ENCODE data around the gene CHCHD5. TPM values are rescaled to one million over a fixed set of nuclear protein-coding genes. Genes with fewer than 3 reads are reported as not detected.
A peak's percentile ranks its signal among the peaks of the same experiment; 100 is the strongest.

Gene CHCHD5
- total RNA-seq, 1 experiment from 2014 or later: 37.1 TPM

DNA sequence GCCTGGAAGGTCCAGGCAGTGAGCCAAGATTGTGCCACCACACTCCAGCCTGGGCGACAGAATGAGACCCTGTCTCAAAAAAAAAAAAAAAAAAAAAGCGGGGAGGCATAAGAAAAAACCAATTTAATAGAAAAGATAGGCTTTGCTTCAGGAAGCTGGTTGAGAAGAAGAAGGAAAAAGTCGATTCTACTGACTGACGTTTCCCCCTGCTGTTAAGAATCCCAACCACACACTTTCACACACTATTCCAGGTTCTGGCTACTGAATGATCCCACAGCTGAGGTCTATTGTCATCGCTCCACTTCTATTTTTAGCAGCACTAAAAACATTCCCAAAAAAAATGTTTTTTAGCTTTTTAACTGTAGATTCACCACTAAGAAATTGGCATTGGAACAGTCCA lies 6.7 kb upstream of the CHCHD5 start:
- DNase-seq (ENCODE audit: low spot score): peak; percentile 26
- ChIA-PET CTCF (interaction anchor here (0.6 to 0.8 kb wide), 3 partner anchors 45 to 361 kb away, joined by 3 to 7 read pairs (median 7); no protein-coding TSS in a partner anchor), POLR2A (ENCODE audit: low non-redundant PET) (interaction anchor here (0.7 kb wide), 1 partner anchor 17 kb away, joined by 6 read pairs; no protein-coding TSS in a partner anchor)
- no TSS peak for BruUV-seq (replicated peaks)
- H3K4me1 ChIP-seq (ENCODE audit: insufficient read depth, low read length, poor library complexity, severe bottlenecking): peaks cover 16% of the 10 kb centered on the region
- peaks cover 43% of the 10 kb centered on the region for H3K36me3 ChIP-seq (ENCODE audit: insufficient read depth, low read length, poor library complexity, severe bottlenecking)
- no peaks in the 10 kb centered on the region for H3K9me3 ChIP-seq (ENCODE audit: low read depth, low read length, poor library complexity, severe bottlenecking)
- intact Hi-C loops (cut with micrococcal nuclease; ENCODE audit: unreplicated experiment): no loop called here
- H3K27ac ChIP-seq (ENCODE audit: low read depth, low read length, poor library complexity, severe bottlenecking): no peak overlapping the region
- no peaks in the 10 kb centered on the region for H3K27me3 ChIP-seq (replicated peaks; ENCODE audit: insufficient read depth, low read depth, low read length, poor library complexity)
- no peak overlapping the region for H3K4me3 ChIP-seq (ENCODE audit: low read depth, low read length, poor library complexity, severe bottlenecking)
- TF ChIP-seq, protein P1, sequence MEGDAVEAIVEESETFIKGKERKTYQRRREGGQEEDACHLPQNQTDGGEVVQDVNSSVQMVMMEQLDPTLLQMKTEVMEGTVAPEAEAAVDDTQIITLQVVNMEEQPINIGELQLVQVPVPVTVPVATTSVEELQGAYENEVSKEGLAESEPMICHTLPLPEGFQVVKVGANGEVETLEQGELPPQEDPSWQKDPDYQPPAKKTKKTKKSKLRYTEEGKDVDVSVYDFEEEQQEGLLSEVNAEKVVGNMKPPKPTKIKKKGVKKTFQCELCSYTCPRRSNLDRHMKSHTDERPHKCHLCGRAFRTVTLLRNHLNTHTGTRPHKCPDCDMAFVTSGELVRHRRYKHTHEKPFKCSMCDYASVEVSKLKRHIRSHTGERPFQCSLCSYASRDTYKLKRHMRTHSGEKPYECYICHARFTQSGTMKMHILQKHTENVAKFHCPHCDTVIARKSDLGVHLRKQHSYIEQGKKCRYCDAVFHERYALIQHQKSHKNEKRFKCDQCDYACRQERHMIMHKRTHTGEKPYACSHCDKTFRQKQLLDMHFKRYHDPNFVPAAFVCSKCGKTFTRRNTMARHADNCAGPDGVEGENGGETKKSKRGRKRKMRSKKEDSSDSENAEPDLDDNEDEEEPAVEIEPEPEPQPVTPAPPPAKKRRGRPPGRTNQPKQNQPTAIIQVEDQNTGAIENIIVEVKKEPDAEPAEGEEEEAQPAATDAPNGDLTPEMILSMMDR (conservative IDR thresholded peaks at IDR 0.05; ENCODE audit: low read depth, low read length): peak; percentile 38
- TF ChIP-seq EZH2 (IDR thresholded peaks at IDR 0.05; ENCODE audit: borderline replicate concordance, low read depth, low read length, poor library complexity, severe bottlenecking): no peak

GRCh38 chr2:112579241-112579640 lies 5.2 kb upstream of the CHCHD5 start:
- POLR2A ChIA-PET (ENCODE audit: low non-redundant PET): no interaction called here
- Histone ChIP-seq H3K9me3 (ENCODE audit: low read depth, low read length, poor library complexity, severe bottlenecking) (no peaks in the 10 kb centered on the region), H3K36me3 (ENCODE audit: insufficient read depth, low read length, poor library complexity, severe bottlenecking) (peaks cover 29% of the 10 kb centered on the region), H3K27ac (ENCODE audit: low read depth, low read length, poor library complexity, severe bottlenecking) (no peak overlapping the region), H3K4me1 (ENCODE audit: insufficient read depth, low read length, poor library complexity, severe bottlenecking) (peaks cover 17% of the 10 kb centered on the region), H3K27me3 (replicated peaks; ENCODE audit: insufficient read depth, low read depth, low read length, poor library complexity) (no peaks in the 10 kb centered on the region), H3K4me3 (ENCODE audit: low read depth, low read length, poor library complexity, severe bottlenecking) (no peak overlapping the region)
- intact Hi-C loops (cut with micrococcal nuclease; ENCODE audit: unreplicated experiment): no loop called here
- BruUV-seq (replicated peaks): no TSS peak
- DNase-seq (ENCODE audit: low spot score): peak; percentile 71
- TF ChIP-seq, protein P1 (conservative IDR thresholded peaks at IDR 0.05; ENCODE audit: low read depth, low read length): no peak
- TF ChIP-seq EZH2 (IDR thresholded peaks at IDR 0.05; ENCODE audit: borderline replicate concordance, low read depth, low read length, poor library complexity, severe bottlenecking): no peak
- CTCF ChIA-PET: interaction anchor here (0.7 kb wide), 1 partner anchor 98 kb away, joined by 13 read pairs; no protein-coding TSS in a partner anchor

DNA sequence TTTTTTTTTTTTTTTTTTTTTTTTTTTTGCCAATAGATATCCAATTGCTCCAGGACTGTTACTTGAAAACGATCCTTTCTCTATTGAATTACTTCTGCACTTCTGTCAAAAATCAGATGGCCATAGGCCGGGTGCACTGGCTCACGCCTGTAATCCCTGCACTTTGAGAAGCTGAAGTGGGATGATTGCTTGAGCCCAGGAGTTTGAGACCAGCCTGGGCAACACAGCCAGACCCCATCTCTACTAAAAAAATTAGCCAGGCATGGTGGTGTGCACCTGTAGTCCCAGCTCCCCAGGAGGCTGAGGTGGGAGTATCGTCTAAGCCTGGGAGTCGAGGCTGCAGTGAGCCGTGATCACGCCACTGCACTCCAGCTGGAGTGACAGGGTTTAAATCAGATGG lies 4.3 kb upstream of the CHCHD5 start:
- Histone ChIP-seq H3K27ac (ENCODE audit: low read depth, low read length, poor library complexity, severe bottlenecking) (no peak overlapping the region), H3K27me3 (replicated peaks; ENCODE audit: insufficient read depth, low read depth, low read length, poor library complexity) (no peaks in the 10 kb centered on the region), H3K4me3 (ENCODE audit: low read depth, low read length, poor library complexity, severe bottlenecking) (no peak overlapping the region), H3K9me3 (ENCODE audit: low read depth, low read length, poor library complexity, severe bottlenecking) (no peaks in the 10 kb centered on the region), H3K4me1 (ENCODE audit: insufficient read depth, low read length, poor library complexity, severe bottlenecking) (peaks cover 19% of the 10 kb centered on the region), H3K36me3 (ENCODE audit: insufficient read depth, low read length, poor library complexity, severe bottlenecking) (peaks cover 21% of the 10 kb centered on the region)
- TF ChIP-seq EZH2 (IDR thresholded peaks at IDR 0.05; ENCODE audit: borderline replicate concordance, low read depth, low read length, poor library complexity, severe bottlenecking): no peak
- TF ChIP-seq, protein P1 (conservative IDR thresholded peaks at IDR 0.05; ENCODE audit: low read depth, low read length): no peak
- intact Hi-C loops (cut with micrococcal nuclease; ENCODE audit: unreplicated experiment): loop anchor here (5.0 kb wide), 6 partner anchors 38 to 523 kb away; partner anchors contain the start of genes POLR1B, TMEM87B, ZC3H6 and ZC3H8
- DNase-seq (ENCODE audit: low spot score): no peak
- CTCF ChIA-PET: no interaction called here
- POLR2A ChIA-PET (ENCODE audit: low non-redundant PET): no interaction called here
- BruUV-seq (replicated peaks): no TSS peak
